Stimulated activated CD8-positive, alpha-beta memory T cell treated with anti-CD3 and anti-CD28 coated beads, Interleukin-2, amount 100 ng/mL, for 48 hours (primary cell): Measurements from ENCODE around the gene EVA1C.
"Not testable (repeated sequence)": the region's sequence is repeated elsewhere in the genome, so short reads cannot be mapped to it uniquely, and the experiment has no call there.

ENCODE experiments used
- DNase-seq, 2 donors: peaks; one replicate each; pipeline ENCODE4 v3.0.0-alpha.2; 2020; ENCODE audit warnings: low read depth in 2 of 2

EVA1C gene

DNA sequence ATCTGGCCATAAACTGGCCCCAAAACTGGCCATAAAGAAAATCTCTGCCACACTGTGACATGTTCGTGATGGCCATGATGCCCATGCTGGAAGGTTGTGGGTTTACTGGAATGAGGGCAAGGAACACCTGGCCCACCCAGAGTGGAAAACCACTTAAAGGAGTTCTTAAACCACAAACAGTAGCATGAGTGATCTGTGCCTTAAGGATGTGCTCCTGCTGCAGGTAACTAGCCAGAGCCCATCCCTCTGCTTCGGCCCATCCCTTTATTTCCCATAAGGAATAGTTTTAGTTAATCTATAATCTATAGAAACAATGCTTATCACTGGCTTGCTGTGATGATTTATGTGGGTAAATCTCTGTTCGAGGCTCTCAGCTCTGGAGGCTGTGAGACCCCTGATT is 50.1 kb downstream of the EVA1C start:
- DNase-seq, result not testable (repeated sequence)

DNA sequence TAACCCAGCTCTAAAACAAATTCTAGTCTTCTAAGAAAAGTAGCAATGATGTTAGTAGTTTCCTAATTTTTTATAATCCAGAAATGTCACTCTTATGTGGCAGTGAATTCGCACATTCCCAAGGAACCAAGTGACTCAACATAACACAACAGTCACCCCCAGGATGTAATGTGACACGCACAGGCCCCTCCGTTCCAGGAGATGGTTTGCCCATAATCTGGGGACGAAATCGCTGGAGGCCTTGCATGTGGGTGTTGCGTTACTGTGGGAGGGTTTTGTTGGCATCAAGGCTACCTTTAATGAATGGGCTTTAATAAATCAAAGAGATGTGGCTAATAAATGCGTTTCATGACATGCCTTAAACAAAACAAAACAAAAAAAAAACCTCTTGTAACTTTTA is 50.9 kb downstream of the EVA1C start:
- no peak for DNase-seq

DNA sequence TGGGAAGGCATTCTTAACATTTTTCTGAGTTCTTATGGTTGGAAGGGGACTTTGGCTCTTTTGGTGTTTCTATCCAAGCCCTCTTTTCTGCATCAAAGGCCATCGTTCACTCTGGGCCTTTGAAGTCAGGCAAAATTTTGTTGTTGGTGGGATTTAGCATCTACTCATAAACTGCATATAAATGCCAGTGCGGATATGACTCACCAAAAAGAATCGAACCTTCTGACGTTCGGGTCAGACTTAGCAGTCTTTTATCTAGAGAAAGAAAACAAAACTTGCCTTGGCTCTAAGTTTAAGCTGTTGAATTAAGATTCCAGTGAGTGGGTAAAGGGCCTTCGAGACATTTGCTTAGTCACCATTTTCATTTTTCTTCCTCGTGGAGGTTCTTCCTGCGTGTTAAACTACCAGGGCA is 51.4 kb downstream of the EVA1C start:
- no peak for DNase-seq

DNA sequence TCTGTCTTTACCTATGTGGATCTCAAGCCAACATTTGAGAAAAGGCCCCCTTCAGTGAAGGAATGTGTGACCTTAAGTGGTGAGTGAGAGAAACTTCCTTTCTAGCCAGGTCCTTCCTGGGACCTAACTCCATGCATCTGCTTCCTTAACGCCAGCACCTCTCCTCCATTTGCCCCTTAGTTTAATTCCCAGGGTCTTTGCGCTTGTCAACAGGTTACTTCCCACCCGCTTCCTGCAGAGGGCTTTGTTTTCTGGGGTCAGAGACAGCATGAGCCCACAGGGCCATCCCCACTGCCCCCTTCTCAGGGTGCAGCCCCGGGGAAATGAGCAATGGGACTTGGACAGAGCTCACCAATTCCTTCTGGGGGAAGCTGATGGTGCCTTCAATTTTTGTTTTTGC is 54.8 kb downstream of the EVA1C start:
- no peak for DNase-seq

DNA sequence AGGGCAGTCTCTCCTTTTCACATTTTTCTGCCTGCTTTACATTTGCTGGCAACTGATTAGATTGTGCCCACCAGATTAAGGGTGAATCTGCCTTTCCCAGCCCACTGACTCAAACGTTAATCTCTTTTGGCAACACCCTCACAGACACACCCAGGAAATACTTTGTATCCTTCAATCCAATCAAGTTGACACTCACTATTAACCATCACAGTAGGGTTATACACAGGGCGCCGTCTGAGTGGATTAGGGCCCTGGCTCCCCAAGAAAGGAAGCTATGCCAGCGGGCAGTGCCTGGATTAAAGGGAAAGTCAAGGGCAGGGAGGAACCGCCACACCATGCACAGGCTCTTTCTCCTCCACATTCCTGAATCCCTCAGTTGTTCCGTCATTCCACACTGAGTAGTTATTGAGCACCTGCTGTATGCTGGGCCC is 56.2 kb downstream of the EVA1C start:
- no peak for DNase-seq

DNA sequence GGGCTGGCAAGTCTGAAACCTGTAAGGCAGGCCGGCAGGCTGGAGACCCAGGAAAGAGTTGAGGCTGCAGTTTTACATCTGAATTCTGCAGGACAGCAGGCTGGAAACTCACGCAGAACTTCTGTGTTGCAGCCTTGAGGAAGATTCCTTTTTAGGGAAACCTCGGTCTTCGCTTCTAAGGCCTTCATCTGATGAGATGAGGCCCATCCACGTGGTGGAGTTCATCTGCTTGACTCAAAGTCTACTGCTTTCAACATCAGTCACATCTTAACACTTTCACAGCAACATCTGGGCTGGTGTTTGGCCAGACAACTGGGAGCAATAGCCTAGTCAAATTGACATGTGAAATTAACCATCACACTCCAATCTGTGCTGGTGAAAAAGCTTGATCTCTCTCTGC is 57.1 kb downstream of the EVA1C start:
- DNase-seq, result no peak

DNA sequence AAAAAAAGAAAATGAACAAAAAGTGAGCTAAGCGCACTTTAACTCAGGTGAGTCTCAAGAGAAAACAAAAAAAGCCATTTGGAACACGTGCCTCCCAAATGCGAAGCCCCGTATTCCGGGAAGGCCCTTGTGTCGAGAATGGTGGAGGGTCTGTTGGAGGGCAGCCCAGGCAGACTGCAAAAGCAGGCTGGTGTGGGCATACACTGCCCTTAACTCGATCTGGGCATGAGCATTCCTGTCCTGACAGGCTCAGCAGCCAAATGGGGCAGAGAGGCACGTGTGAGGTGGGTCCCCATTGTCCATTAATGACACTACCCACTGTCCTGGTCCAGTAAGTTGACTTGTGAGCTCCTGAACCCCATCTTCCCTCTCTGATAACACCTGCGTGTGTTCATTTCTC is 57.7 kb downstream of the EVA1C start:
- DNase-seq, result no peak

DNA sequence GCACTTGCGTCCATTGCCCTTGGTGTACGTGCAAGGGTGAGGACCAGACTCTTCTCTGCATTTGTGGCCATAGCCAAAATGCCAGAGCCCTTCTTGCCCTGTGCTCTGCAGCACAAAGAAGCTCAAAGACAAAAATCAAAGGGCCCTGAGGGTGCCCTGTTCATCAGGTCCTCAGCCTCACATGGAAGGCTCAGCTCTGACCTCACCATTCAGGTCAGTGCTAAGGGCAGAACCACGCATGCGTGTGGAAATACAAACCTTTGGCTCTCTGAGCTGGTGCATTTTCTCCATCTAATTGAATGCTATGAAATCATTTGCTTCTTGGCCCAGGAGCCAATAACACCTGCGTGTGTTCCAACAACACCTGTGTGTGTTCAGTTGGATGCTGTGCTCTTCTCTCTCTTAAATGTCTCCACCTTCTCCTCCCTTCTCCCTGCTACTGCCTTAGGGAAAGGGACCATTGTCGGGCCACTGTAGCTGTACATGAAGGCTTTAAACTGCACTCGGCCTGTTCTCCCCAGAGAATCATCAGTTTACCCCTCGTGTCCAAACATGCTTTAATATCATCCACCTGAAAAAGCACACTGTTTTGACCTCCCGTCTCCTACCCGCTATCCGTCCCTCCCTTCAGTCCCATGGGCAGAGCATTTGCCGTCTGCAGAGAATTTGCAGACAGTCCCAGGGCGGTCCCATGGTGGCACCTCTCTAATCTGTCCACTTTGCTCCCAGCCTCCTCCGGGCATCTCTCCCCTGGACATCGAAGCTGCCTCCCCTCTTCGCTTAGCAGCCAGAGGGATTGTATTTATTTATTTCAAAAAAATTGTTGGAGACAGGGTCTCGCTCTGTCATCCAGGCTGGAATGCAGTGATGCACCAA is 60.6 kb downstream of the EVA1C start:
- no peak for DNase-seq

DNA sequence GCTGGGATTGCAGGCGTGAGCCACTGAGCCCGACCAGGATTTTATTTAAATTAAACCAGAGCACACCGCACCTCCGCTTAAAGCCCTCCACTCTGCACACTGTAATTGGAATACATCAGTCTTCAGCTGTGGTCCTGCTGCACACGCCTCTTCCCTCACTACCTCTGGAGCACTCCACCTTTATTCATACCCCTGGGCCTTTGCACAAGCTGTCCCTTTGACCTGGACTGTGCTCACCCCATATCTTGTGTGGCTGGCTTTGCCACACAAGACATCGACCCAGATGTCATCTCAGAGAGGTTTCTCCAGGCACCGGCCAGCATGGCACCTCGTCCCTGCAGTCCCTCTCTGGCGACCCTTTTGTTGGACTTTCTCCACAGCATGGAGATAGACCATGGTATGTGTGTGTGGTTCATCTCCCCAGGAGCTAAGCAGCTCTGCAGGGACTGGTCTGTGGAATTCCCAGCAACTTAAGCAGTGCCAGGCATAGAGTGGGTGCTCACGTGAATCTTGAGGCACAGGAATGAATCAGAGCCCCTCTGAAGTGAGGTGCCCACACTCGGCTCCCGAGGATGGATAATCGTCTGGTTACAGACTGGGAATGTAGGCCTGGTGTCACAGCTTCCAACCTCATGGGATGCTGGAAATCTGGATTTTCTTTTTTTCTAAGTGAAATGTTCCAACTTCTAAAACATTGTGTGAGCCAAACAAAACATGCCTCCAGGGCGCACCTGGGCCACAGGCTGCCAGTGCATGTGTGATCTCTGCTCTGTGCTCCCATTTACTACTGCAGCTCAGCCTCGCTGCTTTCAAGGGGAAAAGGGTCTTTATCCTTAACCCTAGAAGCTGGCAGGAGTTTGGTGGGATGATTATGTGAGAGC is 61.9 kb downstream of the EVA1C start:
- DNase-seq, result no peak

DNA sequence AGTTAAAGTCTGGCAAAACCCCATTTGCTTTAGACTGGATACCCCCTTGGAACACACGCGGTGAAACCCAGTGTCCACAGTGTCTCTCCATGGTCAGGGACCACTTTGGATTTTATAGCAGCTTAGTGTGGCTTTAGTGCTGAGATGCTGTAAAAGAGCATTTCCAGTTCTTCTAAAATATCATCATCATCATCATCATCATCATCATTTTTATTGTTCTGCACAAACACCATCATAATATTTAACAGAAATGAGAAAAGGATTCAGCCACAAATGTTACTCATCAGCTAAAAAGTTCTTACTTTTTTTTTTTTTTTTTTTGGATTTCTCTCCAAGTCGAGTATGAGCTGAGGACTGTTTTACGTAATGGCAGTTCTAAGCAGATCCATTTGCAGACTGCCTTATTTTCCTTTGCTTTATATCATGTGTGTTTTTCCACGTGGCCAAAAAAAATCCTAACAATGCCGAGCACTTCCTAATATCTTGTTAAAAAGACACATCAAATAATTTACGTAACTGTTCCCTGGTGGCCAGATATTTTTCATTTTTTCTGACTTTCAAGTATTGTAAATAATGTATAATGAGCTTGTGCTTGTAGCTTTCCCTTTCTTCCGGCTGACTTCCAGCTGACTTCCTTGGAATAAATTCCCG is 62.8 kb downstream of the EVA1C start:
- DNase-seq, result no peak

DNA sequence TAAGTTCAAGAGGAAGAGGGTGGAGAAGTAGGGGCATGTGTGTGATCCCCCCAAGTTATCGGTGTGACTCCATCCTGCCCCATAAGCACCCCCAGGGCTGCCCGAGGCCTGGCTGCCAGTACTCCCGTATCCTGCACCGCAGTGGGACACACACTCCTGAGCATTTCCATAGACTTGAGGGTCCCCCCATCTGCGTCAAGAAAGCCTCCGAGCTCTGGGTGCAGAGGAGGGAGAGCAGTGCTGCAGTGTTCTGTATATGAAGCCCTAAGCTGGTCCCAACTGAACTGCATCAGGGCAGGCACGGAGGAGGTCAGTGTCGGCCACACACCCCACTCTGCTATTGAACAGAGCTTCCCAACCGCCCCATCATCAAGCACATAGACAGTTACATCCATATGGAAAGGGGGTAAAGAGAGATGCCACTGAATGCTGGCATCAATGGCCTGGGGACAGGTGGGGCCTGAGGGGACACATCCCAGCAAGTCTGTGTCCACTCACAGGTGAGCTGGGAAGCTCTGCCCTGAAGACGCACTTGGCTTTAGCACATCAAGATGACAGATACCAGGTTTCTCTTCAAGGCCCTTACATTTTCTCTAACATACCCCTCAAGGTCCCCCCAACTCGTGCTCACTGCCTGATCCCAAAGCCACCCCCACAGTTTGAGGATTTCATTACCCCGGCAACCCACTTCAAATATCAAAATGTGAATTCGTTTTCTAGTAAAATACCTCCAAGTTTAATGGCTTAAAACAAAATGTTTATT is 64.3 kb downstream of the EVA1C start:
- no peak for DNase-seq

DNA sequence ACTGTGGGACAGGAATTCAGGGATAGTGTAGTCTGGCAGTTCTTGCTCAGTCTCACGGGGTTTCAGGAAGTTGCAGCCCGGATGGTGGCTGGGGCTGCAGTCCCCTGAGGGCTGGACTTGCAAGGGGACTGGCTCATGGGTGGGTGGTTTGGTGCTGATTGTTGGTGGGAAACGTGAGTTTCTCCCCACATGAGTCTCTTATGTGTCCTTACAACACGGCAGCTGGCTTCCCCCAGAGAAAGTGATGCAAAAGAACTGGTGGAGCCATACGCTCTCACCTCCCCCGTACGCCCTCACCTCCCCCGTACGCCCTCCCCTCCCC is 64.9 kb downstream of the EVA1C start:
- DNase-seq, result no peak

DNA sequence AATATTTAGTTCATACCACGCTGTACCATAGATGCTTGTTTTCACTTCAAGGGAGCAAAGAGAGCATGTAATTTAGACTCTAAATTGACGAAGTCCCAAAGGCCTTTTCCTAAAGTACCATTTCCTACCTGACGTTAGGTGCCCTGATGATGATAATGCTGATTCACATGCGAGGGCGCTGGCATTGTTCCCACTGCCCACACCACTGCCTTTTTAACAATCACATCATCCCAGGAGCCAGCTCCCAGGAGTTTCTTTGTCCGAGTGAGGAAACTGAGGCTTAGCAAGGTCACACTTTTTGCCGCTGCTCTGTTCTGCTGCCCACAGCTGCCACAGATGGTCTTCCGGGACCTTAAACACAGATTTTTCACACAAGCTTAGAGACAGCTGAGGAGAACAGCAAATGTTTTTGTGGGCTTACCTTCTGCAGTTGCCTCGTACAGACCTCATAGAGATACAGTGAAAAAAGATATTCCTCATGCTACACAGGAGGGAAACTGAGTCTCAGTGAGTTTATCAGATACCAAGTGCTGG is 69.4 kb downstream of the EVA1C start:
- no peak for DNase-seq

DNA sequence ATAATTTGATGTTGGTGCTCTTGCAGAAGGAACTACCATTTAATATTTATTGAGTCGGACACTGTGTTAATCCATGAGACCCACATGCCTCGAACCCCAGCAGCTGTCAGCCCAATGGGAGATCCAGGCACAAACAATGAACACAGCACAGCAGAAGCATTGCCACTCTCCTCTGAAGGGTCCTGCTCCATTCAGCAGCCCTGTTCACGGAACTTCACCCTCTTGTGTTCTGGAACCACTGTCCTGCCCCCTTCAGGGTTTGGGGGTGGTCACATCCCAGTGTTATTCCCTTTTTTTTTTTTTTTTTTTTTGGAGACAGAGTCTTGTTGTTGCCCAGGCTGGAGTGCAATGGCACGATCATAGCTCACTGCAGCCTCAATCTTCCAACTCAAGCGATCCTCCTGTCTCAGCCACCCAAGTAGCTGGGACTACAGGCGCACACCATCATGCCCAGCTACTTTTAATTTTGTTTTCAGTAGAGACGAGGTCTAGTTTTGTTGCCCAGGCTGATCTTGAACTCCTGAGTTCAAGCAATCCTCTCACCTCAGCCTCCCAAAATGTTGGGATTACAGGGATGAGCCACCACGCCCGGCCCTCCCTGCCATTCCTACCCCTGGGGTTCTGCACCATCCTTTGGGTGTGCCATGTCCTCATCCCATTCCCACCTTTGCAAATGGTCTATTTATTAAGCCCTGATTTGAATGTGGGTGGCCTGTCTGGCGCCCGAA is 70.2 kb downstream of the EVA1C start:
- no peak for DNase-seq

DNA sequence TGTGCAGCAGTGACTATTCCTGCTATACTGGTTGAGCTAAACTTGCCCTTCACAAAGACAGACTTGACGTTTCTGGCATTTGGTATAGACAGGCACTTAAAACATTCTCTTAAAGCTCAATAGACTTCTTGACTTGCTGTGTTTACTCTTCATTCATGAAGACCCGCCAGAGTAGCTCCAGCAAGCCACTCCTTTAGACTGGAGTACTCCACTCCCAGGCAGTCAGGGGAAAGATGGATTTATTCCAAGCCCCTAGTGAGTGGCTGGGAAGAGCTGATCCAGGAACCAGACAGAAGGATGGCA is 70.7 kb downstream of the EVA1C start:
- no peak for DNase-seq

DNA sequence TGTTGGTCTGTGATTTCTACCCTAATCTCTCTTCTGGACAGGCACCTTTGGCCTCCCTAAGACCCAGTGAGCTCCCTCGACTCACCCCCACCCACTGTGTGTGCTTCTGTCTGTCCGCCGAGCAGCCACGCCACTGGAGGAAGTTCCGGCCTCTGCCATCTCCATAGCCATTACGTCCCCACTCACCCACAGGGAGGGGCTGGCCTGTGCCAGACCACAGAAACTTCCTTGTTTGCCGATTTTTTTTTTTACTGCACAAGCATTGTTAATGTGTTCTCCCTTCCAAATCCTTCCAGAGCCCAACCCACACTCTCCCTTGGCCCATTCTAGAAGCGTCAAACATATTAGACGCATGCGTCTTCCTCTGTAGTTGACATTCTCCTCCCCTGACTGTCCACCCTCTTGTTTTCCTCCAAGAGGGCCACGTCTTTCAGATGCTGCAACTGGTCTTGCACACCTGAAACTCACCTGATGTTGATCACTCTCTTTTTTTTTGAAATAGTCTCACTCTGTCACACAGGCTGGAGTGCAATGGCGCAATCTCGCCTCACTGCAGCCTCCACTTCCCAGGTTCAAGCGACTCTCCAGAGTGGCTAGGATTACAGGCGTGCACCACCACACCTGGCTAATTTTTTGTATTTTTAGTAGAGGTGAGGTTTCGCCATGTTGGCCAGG is 72.3 kb downstream of the EVA1C start:
- no peak for DNase-seq

DNA sequence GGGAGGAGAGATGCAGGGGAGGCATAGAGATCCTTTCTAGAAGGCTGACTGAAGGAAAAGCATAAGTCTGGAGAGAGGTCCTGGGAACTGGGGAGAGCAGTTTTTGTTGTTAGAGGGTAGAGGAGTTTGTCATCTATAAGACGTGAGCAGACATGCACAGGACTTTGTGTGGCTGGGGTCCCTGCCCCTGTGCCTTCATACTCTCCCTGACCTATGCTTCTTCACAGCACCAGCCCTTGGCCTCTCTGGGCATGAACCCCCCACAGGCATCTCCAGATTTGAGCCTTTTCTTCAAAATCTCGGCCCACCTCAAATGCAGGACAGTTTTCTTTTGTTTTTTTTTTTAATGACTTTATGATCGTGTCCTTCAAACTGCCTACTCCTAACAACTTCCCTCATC is 79.9 kb downstream of the EVA1C start:
- DNase-seq, result no peak

DNA sequence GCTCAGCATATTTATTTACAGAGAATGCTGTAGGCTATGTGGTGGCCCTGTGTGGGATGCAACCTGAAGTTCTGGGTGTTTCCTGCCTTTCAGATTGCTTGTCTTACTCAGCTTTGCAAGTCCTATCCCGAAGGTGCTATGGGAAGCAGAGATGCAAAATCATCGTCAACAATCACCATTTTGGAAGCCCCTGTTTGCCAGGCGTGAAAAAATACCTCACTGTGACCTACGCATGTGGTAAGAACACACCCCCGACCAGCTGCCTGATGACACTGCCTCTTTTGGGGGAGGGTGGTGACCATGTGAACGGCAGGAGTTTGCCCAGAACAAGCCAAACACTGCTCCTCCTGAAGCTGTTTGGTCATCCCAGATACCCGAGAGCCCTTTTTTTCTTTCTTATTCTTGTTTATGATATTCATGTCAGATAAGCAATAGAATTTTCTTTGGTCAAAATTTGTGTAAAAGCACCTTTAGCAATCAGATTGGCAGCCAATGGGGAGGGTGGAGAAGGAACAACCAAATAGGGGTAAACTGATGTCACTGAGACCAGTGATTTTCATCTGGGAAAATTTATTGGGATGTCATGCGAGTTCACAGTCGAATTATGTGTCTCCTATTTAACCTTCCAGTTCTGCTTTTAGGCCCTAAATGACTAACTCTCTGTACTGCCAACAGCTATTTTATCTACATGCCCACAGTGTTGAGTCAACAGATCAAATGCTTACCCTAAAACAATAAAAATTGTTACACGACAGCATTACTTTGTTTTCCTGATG is 82.6 kb downstream of the EVA1C start:
- DNase-seq, result no peak

DNA sequence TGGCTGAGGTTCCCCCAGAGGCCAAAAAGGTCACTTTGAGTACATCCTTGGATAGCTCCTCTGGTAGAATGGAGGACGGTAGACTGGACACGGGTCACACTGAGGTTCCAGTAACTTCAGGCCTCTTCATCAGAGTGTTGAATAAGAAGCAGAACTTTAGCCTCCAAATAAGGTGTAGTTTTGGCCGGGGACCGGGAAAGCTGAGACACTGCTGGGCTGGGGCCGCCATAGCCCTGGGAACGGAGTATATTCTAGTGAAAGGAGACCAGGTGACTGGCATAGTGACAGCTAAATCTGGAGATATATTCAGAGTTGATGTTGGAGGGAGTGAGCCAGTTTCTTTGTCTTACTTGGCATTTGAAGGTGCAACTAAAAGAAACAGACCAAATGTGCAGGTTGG is 84.1 kb downstream of the EVA1C start:
- no peak for DNase-seq
